Kidney (tissue), 14 donors: Measurements from ENCODE around the gene JCHAIN. TPM values are rescaled to one million over a fixed set of nuclear protein-coding genes. Genes with fewer than 3 reads are reported as not detected.
A peak's percentile ranks its signal among the peaks of the same experiment; 100 is the strongest.

Source experiments
- DNase-seq, 5 donors: peaks; one replicate each; pipeline ENCODE4 v3.0.0-alpha.2; 2013 to 2020
- FAIRE-seq: peaks from 2 replicates; lab custom pipeline; 2012; peaks lifted over from hg19 to GRCh38; lab: Jason Lieb, UNC
- H3K27ac ChIP-seq, 2 donors: one replicate each; pipeline ENCODE4 v1.7.0; 2013; ENCODE audit warnings: low read depth in 2 of 2, low read length in 2 of 2, inconsistent platforms in 1 of 2
- H3K27me3 ChIP-seq: one replicate; pipeline ENCODE4 v1.7.1; 2013; ENCODE audit warnings: low read length, inconsistent platforms; ENCODE audit not compliant: control insufficient read depth, insufficient read depth
- H3K36me3 ChIP-seq, 3 donors: one replicate each; pipeline versions ENCODE4 v1.7.0 to v1.7.1; 2013; ENCODE audit warnings: low read length in 3 of 3, control low read depth in 1 of 3, inconsistent platforms in 1 of 3; ENCODE audit not compliant: insufficient read depth in 3 of 3, control insufficient read depth in 2 of 3
- H3K4me1 ChIP-seq, 3 donors: one replicate each; pipeline versions ENCODE4 v1.7.0 to v1.7.1; 2013; ENCODE audit warnings: low read length in 3 of 3, inconsistent platforms in 1 of 3, low read depth in 1 of 3; ENCODE audit not compliant: control insufficient read depth in 2 of 3, insufficient read depth in 2 of 3
- H3K4me3 ChIP-seq, 3 donors: one replicate each; pipeline versions ENCODE4 v1.7.0 to v1.8.1; 2013; ENCODE audit warnings: low read length in 3 of 3, control low read depth in 1 of 3, inconsistent platforms in 1 of 3
- H3K9ac ChIP-seq, 3 donors: one replicate each; pipeline versions ENCODE4 v1.7.0 to v1.7.1; 2013; ENCODE audit warnings: low read length in 3 of 3, control low read depth in 1 of 3, inconsistent platforms in 1 of 3
- H3K9me3 ChIP-seq, 3 donors: one replicate each; pipeline versions ENCODE4 v1.7.0 to v1.7.1; 2013; ENCODE audit warnings: low read length in 3 of 3, control low read depth in 1 of 3, inconsistent platforms in 1 of 3; ENCODE audit not compliant: control insufficient read depth in 2 of 3, insufficient read depth in 1 of 3
- intact Hi-C: fragments of 100-400 bp; cut with DNase I; formaldehyde crosslinking; loops from one replicate; pipeline ENCODE4 v1.11.1; 2022
- polyA plus RNA-seq: library from polyadenylated mRNA; stranded (reverse); fragments of 350-450 nt; fragmentation: Illumina TruSeq; extraction: RNeasy Lipid Tissue Mini Kit (QIAGEN cat#74804); gene quantifications from one replicate; pipeline ENCODE4 v1.2.3, GENCODE V29; 2014; ENCODE audit warnings: low read depth, low replicate concordance; ENCODE audit not compliant: insufficient read depth
- total RNA-seq: library from RNA; stranded (reverse); fragmentation: NEBNext Ultra II Directional; extraction: Animal tissue kit (Norgen Biotek cat#: 25700); gene quantifications from one replicate; pipeline ENCODE4 v1.2.1, GENCODE V29; 2021
- TF ChIP-seq, protein P1 (sequence below): IDR thresholded peaks from 3 replicates; pipeline ENCODE4 v1.5.1; 2012; ENCODE audit warnings: mild to moderate bottlenecking, moderate library complexity, borderline replicate concordance; ENCODE audit not compliant: insufficient read depth; ENCODE audit errors: extremely low read depth
- donor health status: control.
- donor health status: control.
- donor health status: control.
- donor health status: control.
- donor health status: control.
- donor health status: DM: yes; HTN: yes; CAD: no.
- donor health status: Normal renal cell carcinoma (clear cell type).

The JCHAIN gene
- total and polyA plus RNA-seq, 2 donors from 2014 or later, result 5.1 to 355 TPM

DNA sequence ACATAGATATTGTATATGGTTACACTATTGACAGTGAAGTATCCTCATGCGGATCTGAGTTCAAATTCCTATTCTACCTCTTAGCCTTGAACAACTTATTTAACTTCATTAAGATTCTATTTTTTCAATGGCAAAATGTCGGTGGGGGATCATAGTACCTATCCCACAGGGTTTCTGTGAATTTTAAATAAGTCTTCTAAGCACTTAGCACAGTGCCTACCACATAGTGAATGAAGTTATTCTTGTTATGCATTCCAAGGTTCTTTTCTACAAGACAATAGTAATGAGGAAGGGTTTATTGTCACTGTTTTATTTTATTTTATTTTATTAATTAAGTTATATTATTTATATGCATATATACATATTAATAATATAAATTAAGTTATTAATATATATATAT, 46.5 kb downstream of the JCHAIN start:
- TF ChIP-seq, protein P1, sequence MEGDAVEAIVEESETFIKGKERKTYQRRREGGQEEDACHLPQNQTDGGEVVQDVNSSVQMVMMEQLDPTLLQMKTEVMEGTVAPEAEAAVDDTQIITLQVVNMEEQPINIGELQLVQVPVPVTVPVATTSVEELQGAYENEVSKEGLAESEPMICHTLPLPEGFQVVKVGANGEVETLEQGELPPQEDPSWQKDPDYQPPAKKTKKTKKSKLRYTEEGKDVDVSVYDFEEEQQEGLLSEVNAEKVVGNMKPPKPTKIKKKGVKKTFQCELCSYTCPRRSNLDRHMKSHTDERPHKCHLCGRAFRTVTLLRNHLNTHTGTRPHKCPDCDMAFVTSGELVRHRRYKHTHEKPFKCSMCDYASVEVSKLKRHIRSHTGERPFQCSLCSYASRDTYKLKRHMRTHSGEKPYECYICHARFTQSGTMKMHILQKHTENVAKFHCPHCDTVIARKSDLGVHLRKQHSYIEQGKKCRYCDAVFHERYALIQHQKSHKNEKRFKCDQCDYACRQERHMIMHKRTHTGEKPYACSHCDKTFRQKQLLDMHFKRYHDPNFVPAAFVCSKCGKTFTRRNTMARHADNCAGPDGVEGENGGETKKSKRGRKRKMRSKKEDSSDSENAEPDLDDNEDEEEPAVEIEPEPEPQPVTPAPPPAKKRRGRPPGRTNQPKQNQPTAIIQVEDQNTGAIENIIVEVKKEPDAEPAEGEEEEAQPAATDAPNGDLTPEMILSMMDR, result no peak
- Histone ChIP-seq H3K9me3 (no peaks in the 10 kb centered on the region), H3K9ac (no peak overlapping the region), H3K4me1 (peaks cover 0 to 2% (median 0%) of the 10 kb centered on the region in 3 donors), H3K27me3 (no peaks in the 10 kb centered on the region), H3K27ac (no peak overlapping the region), H3K4me3 (no peak overlapping the region), H3K36me3 (no peaks in the 10 kb centered on the region)
- intact Hi-C loops, result no loop called here
- DNase-seq (no peak), FAIRE-seq (no peak)

DNA sequence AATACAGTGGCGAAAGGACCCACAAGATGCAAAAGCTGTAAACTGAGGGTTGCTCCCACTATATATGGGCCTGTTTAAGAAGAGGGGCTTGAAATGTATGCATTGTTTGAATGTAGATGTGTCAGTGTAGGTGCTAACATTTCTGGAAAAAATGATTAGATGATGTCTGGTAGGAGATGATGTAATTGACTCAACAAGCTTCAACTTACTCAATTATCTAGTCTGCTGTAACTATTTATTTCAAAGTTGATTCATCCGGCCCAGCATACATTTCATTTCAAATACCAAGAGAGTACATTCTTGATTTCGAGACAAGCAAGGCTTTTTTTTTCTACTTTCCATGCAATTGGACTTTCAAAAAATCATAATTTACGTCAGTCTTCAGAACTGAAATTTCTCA, 47.0 kb downstream of the JCHAIN start:
- FAIRE-seq (no peak), DNase-seq (peak in 1 of 5 donors; percentile 43)
- Histone ChIP-seq H3K4me3 (no peak overlapping the region), H3K4me1 (peaks cover 0 to 3% (median 2%) of the 10 kb centered on the region in 3 donors), H3K27ac (no peak overlapping the region), H3K27me3 (no peaks in the 10 kb centered on the region), H3K9ac (no peak overlapping the region), H3K36me3 (no peaks in the 10 kb centered on the region), H3K9me3 (no peaks in the 10 kb centered on the region)
- intact Hi-C loops, result no loop called here
- TF ChIP-seq, protein P1, result no peak

DNA sequence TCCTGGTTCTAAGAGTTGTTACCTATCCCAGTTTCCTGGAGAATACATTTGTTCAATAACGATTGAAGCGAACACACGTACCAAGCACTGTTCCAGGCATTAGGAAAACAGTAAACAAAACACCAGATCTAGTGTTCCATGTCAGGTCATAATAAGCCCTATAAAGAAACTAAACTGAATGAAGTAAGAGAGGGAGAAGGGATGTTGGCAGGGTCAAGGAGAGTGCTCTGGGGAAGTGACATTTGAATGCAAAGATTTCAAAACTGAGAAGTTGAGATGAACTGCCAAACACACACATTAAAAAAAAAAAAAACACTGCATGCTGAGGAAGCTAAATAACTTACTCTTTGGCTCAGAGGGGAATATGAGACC, 52.1 kb downstream of the JCHAIN start:
- peak overlapping the region in 1 of 2 donors; percentile 51 for H3K27ac ChIP-seq
- H3K27me3 ChIP-seq, result no peaks in the 10 kb centered on the region
- TF ChIP-seq, protein P1, result no peak
- no peak overlapping the region for H3K9ac ChIP-seq
- DNase-seq (peak in 1 of 5 donors; percentile 8), FAIRE-seq (no peak)
- peak overlapping the region in 2 of 3 donors; percentile 63 to 68 for H3K4me3 ChIP-seq
- H3K9me3 ChIP-seq, result no peaks in the 10 kb centered on the region
- intact Hi-C loops, result no loop called here
- no peaks in the 10 kb centered on the region for H3K36me3 ChIP-seq
- H3K4me1 ChIP-seq, result peaks cover 0 to 6% (median 2%) of the 10 kb centered on the region in 3 donors
